AG10803 (cell line): ENCODE results near the gene SRXN1.

Source experiments
- DNase-seq: peaks from one replicate; pipeline ENCODE4 v3.0.0; 2010; ENCODE audit warnings: low read depth
- H3K4me3 ChIP-seq: 2 replicates; pipeline ENCODE4 v1.5.1; 2011; ENCODE audit warnings: mild to moderate bottlenecking, low read length, control low read depth
- CTCF ChIP-seq: conservative IDR thresholded peaks from 2 replicates; pipeline ENCODE4 v1.5.1; 2011; ENCODE audit warnings: mild to moderate bottlenecking, low read length, control low read depth, inconsistent platforms

Gene SRXN1

GRCh38 chr20:655726-656624 lies 3.0 kb upstream of the SRXN1 start:
- no peak for TF ChIP-seq CTCF
- no peak for DNase-seq
- H3K4me3 ChIP-seq = no peak overlapping the region

GRCh38 chr20:654417-654750 lies 1.4 kb upstream of the SRXN1 start:
- no peak for DNase-seq
- no peak overlapping the region for H3K4me3 ChIP-seq
- no peak for TF ChIP-seq CTCF

- peak overlapping the region; percentile 71 for H3K4me3 ChIP-seq
- TF ChIP-seq CTCF = no peak
- DNase-seq = no peak
These were observed 803 bp upstream of the SRXN1 start for GRCh38 chr20:653590-654416.

DNA sequence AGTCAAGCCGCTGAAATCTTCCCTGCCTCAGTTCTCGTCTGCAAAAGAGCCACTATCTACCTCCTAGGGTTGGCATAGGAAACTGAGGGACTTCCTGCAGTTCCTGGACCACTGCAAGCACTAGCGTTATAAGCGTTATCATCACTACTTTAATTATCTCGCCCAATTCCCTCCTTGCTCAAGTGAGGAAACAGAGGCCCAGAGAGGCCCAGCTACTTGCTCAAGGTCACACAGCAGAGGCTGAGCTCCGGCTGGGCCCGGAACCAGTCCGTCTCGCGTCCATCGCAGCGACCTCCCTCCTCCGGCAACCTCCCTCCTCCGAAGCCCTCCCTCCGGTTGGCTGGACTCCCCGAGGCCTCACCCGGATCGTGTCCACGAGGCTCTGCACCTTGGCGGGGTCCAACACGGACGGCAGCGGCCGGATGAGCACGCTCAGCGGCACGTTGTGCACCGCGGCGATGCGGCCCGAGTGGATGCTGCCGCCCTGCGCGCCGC lies 338 bp downstream of the SRXN1 start:
- peak overlapping the region; percentile 97 for H3K4me3 ChIP-seq
- no peak for DNase-seq
- no peak for TF ChIP-seq CTCF

DNA sequence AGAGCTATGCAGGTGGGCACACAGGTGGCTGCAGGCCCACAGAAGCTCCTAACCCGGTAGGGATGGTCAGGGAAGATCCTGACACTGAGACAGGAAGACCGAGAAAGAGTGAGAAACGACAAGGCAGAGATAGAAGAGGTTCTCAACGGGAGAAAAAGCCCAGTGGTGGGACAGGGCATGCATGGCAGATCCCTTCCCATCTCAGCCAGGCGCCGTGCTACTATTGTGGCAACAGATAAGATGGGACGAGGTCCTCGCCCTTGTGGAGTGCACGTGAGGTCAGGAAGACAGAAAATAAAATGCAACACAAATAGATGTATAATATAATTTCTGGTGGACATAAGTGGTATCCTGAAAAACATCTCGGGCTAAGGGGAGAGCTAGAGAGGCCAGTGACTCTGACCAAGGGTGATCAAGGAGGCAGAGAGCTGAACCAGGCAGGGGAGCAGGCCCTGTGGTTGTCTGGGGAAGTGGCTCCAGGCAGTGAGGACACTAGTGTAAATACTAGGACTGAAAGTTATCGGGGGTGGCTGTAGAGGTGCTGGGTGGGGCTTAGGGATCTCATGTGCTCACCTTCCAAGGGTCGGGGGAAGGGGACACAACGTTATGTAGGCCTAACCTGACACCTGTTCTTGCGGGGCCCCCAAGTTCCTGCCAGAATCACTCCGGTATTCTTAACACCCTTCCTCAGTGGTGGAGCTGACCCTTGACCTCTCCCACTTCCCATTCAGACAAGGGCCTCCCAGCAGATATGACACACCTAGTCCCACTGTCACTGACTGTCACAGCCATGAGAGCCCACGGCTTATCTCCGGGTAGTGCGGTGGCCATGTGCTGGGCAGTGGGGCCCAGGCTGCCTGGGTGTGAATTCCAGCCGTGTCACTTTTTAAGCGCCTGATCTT lies 1.0 kb downstream of the SRXN1 start:
- H3K4me3 ChIP-seq = peak overlapping the region; percentile 97
- no peak for DNase-seq
- no peak for TF ChIP-seq CTCF

- no peak overlapping the region for H3K4me3 ChIP-seq
- DNase-seq = no peak
- peak; percentile 23 for TF ChIP-seq CTCF
These were observed 2.0 kb downstream of the SRXN1 start for GRCh38 chr20:650954-651353.
